Keratinocyte (primary cell): ENCODE measurements around the gene CTSZ. TPM values are rescaled to one million over a fixed set of nuclear protein-coding genes. Genes with fewer than 3 reads are reported as not detected.

Source experiments
- DNase-seq: peaks from one replicate; pipeline ENCODE4 v3.0.0-alpha.2; 2011; ENCODE audit warnings: low read depth, missing footprints, low spot score
- FAIRE-seq: peaks from 2 replicates; lab custom pipeline; 2011; peaks lifted over from hg19 to GRCh38; lab: Jason Lieb, UNC
- H2AFZ ChIP-seq: 2 replicates; pipeline ENCODE4 v1.6.0; 2012; ENCODE audit warnings: low read length, control low read depth, inconsistent platforms; ENCODE audit not compliant: control insufficient read depth
- H3K27ac ChIP-seq: 2 replicates; pipeline ENCODE4 v1.5.1; 2011; ENCODE audit warnings: low read length; ENCODE audit not compliant: control insufficient read depth, insufficient read depth
- H3K27me3 ChIP-seq: 3 replicates; pipeline ENCODE4 v1.6.0; 2011; ENCODE audit warnings: low read length; ENCODE audit not compliant: control insufficient read depth, insufficient read depth; ENCODE audit errors: extremely low read depth
- H3K36me3 ChIP-seq, 2 experiments: 2 replicates in 1 of 2; 3 replicates in 1 of 2; pipeline ENCODE4 v1.5.1; 2011; ENCODE audit warnings: low read length in 2 of 2, mild to moderate bottlenecking in 1 of 2; ENCODE audit not compliant: control insufficient read depth in 2 of 2, insufficient read depth in 2 of 2; ENCODE audit errors: extremely low read depth in 1 of 2
- H3K4me1 ChIP-seq: 3 replicates; pipeline ENCODE4 v1.5.1; 2011; ENCODE audit warnings: low read length; ENCODE audit not compliant: control insufficient read depth, insufficient read depth; ENCODE audit errors: extremely low read depth
- H3K4me2 ChIP-seq: 3 replicates; pipeline ENCODE4 v1.6.0; 2011; ENCODE audit warnings: low read depth, low read length; ENCODE audit not compliant: control insufficient read depth, insufficient read depth; ENCODE audit errors: extremely low read depth
- H3K4me3 ChIP-seq, 3 experiments: fragments of 200-600 bp in 1 of 3; sonication (generic) in 1 of 3; 2 replicates in 2 of 3; 3 replicates in 1 of 3; pipeline ENCODE4 v1.5.1; 2011 to 2016; ENCODE audit warnings: low read length in 3 of 3, mild to moderate bottlenecking in 3 of 3, control low read depth in 2 of 3, inconsistent platforms in 1 of 3, low read depth in 1 of 3, mixed read lengths in 1 of 3, mixed run types in 1 of 3, moderate library complexity in 1 of 3; ENCODE audit not compliant: control insufficient read depth in 2 of 3, insufficient read depth in 2 of 3; ENCODE audit errors: extremely low read depth in 1 of 3
- H3K79me2 ChIP-seq: 2 replicates; pipeline ENCODE4 v1.6.0; 2012; ENCODE audit warnings: low read length; ENCODE audit not compliant: control insufficient read depth, insufficient read depth
- H3K9ac ChIP-seq: 3 replicates; pipeline ENCODE4 v1.6.0; 2011; ENCODE audit warnings: low read length; ENCODE audit not compliant: control insufficient read depth, insufficient read depth; ENCODE audit errors: extremely low read depth
- H3K9me1 ChIP-seq: 3 replicates; pipeline ENCODE4 v1.6.0; 2011; ENCODE audit warnings: low read length; ENCODE audit not compliant: control insufficient read depth, insufficient read depth; ENCODE audit errors: extremely low read depth
- H3K9me3 ChIP-seq: 2 replicates; pipeline ENCODE4 v1.5.1; 2012; ENCODE audit warnings: low read depth, low read length; ENCODE audit not compliant: control insufficient read depth
- H4K20me1 ChIP-seq: 3 replicates; pipeline ENCODE4 v1.6.0; 2011; ENCODE audit warnings: low read length; ENCODE audit not compliant: control insufficient read depth, insufficient read depth; ENCODE audit errors: extremely low read depth
- EZH2 ChIP-seq: IDR thresholded peaks from one replicate; pipeline ENCODE4 v1.6.1; 2012; ENCODE audit warnings: inconsistent platforms, mild to moderate bottlenecking, low read length, moderate library complexity
- dilution Hi-C: fragments of 300-500 bp; cut with MboI; formaldehyde crosslinking; loops from one replicate; pipeline ENCODE4 v1.7.0; 2020; ENCODE audit warnings: low sequenced_read_pairs; ENCODE audit not compliant: extremely low pct_ligation_motif_present
- polyA plus RNA-seq, 5 experiments: library from polyadenylated mRNA; depleted of rRNA in 3 of 5; stranded (reverse) in 3 of 5; stranded (forward) in 1 of 5; unstranded in 1 of 5; fragments of >200 nt; gene quantifications; 1 replicate in 1 of 5; 2 replicates in 3 of 5; 3 replicates in 1 of 5; pipeline versions ENCODE4 v1.2.1 to v1.2.3, GENCODE V29; 2011 to 2012; ENCODE audit warnings: missing spikeins in 2 of 5, low read depth in 1 of 5, low replicate concordance in 1 of 5
- TF ChIP-seq, protein P1 (sequence below), 3 experiments: IDR thresholded peaks in 1 of 3; conservative IDR thresholded peaks in 1 of 3; optimal IDR thresholded peaks in 1 of 3; 2 replicates in 2 of 3; 3 replicates in 1 of 3; pipeline versions ENCODE3 to v1.5.1; 2011; ENCODE audit warnings: low read length in 3 of 3, mild to moderate bottlenecking in 3 of 3, moderate library complexity in 2 of 3, control low read depth in 1 of 3, inconsistent platforms in 1 of 3; ENCODE audit not compliant: insufficient read depth in 2 of 3; ENCODE audit errors: extremely low read depth in 1 of 3

The CTSZ gene
- polyA plus RNA-seq, 1 donor (not counting 4 experiments of a cell fraction or from before 2014, with no cell fraction given): 138 TPM

DNA sequence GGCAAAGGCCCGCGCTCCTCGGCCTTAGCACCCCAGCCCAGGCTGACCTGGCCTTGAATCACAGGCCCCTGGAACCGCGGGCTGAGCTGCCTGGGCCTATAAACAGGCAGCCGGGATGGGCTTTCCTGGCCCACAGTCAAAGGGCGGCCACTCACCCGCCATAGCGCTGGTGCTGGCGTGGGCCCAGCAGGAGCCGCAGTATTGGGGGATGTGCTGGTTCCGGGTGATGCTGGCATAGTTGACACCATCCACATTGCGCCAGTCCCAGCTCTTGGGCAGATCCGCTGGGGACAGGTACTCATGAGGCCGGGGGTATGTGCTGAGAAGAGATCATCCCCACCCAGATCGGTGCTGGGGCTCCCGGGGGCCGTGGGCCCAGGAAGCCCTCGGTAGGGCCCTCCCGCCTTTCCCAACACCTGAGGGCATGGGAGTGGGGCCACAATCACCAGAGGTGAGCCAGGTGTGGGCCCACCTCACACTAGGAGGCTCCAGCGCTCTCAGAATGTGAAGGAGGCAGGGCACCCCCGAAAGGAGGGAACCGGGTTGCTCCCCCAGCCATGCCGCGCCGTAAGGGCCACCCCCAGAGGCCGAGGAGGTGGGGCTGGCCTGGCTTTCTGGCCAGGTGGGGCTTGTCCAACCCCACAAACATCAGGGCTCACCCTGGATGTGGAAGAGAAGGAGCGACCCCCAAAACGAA is 739 bp downstream of the CTSZ start:
- Histone ChIP-seq H3K4me3 (peak overlapping the region; percentile 63 to 81 (median 80)), H3K27ac (peak overlapping the region; percentile 58), H3K9me1 (no peaks in the 10 kb centered on the region), H3K9me3 (no peaks in the 10 kb centered on the region), H3K4me2 (peak overlapping the region; percentile 93), H3K36me3 (peaks cover 8 to 17% of the 10 kb centered on the region in 2 experiments), H3K79me2 (peaks cover 16% of the 10 kb centered on the region), H2AFZ (peak overlapping the region; percentile 70), H3K27me3 (no peaks in the 10 kb centered on the region), H3K4me1 (peaks cover 31% of the 10 kb centered on the region), H3K9ac (peak overlapping the region; percentile 85), H4K20me1 (no peaks in the 10 kb centered on the region)
- TF ChIP-seq, protein P1, sequence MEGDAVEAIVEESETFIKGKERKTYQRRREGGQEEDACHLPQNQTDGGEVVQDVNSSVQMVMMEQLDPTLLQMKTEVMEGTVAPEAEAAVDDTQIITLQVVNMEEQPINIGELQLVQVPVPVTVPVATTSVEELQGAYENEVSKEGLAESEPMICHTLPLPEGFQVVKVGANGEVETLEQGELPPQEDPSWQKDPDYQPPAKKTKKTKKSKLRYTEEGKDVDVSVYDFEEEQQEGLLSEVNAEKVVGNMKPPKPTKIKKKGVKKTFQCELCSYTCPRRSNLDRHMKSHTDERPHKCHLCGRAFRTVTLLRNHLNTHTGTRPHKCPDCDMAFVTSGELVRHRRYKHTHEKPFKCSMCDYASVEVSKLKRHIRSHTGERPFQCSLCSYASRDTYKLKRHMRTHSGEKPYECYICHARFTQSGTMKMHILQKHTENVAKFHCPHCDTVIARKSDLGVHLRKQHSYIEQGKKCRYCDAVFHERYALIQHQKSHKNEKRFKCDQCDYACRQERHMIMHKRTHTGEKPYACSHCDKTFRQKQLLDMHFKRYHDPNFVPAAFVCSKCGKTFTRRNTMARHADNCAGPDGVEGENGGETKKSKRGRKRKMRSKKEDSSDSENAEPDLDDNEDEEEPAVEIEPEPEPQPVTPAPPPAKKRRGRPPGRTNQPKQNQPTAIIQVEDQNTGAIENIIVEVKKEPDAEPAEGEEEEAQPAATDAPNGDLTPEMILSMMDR (optimal IDR thresholded peaks at IDR 0.05 in 1 of 3, IDR thresholded peaks at IDR 0.05 in 1 of 3, conservative IDR thresholded peaks at IDR 0.05 in 1 of 3; ENCODE audit: extremely low read depth in 1 of 3, insufficient read depth in 2 of 3, low read length in 3 of 3): no peak
- TF ChIP-seq EZH2: no peak
- DNase-seq (no peak), FAIRE-seq (no peak)
- dilution Hi-C loops: no loop called here

GRCh38 chr20:59005523-59006166 is 1.4 kb downstream of the CTSZ start:
- Histone ChIP-seq H3K79me2 (peaks cover 16% of the 10 kb centered on the region), H3K9me3 (no peaks in the 10 kb centered on the region), H3K4me3 (peak overlapping the region; percentile 63 to 81 (median 80)), H3K9ac (peak overlapping the region; percentile 85), H3K9me1 (no peaks in the 10 kb centered on the region), H3K4me2 (peak overlapping the region; percentile 93), H3K27me3 (no peaks in the 10 kb centered on the region), H3K4me1 (peaks cover 24% of the 10 kb centered on the region), H4K20me1 (no peaks in the 10 kb centered on the region), H3K36me3 (peaks cover 8 to 18% of the 10 kb centered on the region in 2 experiments), H3K27ac (no peak overlapping the region), H2AFZ (no peak overlapping the region)
- FAIRE-seq (no peak), DNase-seq (no peak)
- dilution Hi-C loops: no loop called here
- TF ChIP-seq, protein P1 (optimal IDR thresholded peaks at IDR 0.05 in 1 of 3, IDR thresholded peaks at IDR 0.05 in 1 of 3, conservative IDR thresholded peaks at IDR 0.05 in 1 of 3; ENCODE audit: extremely low read depth in 1 of 3, insufficient read depth in 2 of 3, low read length in 3 of 3): no peak
- TF ChIP-seq EZH2: no peak
